HS-27A (cell line): ENCODE results near the gene BHMT2.

Source experiments
- DNase-seq: peaks from one replicate; pipeline ENCODE4 v3.0.0-alpha.2; 2012; ENCODE audit warnings: low read depth, missing footprints

The BHMT2 gene

GRCh38 chr5:79069488-79070349 lies at the start of gene BHMT2, which contains the start of gene DMGDH:
TSS of gene BHMT2 (plus strand) at chr5:79069767. CDS start at chr5:79069783, 16 bp downstream.
TSS of gene DMGDH (minus strand) at chr5:79069674. CDS start at chr5:79069620, 54 bp downstream.
- DNase-seq = no peak

- DNase-seq = peak; percentile 59
Measured at GRCh38 chr5:79020861-79021561, 48.6 kb upstream of the BHMT2 start.

- no peak for DNase-seq
Measured at GRCh38 chr5:79021753-79022152, 47.8 kb upstream of the BHMT2 start.

- no peak for DNase-seq
Measured at GRCh38 chr5:79022771-79023170, 46.8 kb upstream of the BHMT2 start.

GRCh38 chr5:79023348-79023747 lies 46.2 kb upstream of the BHMT2 start:
- no peak for DNase-seq

GRCh38 chr5:79023947-79024346 lies 45.6 kb upstream of the BHMT2 start:
- no peak for DNase-seq

- no peak for DNase-seq
Measured at GRCh38 chr5:79025054-79025472, 44.5 kb upstream of the BHMT2 start.

GRCh38 chr5:79030663-79031484 lies 38.7 kb upstream of the BHMT2 start:
- no peak for DNase-seq

- no peak for DNase-seq
Measured at GRCh38 chr5:79031485-79031867, 38.1 kb upstream of the BHMT2 start.

- no peak for DNase-seq
Measured at GRCh38 chr5:79032031-79032695, 37.4 kb upstream of the BHMT2 start.

GRCh38 chr5:79032782-79033181 lies 36.8 kb upstream of the BHMT2 start:
- no peak for DNase-seq

GRCh38 chr5:79035237-79035636 lies 34.3 kb upstream of the BHMT2 start:
- no peak for DNase-seq

- DNase-seq = no peak
Measured at GRCh38 chr5:79036769-79037168, 32.8 kb upstream of the BHMT2 start.

- DNase-seq = no peak
Measured at GRCh38 chr5:79042188-79042587, 27.4 kb upstream of the BHMT2 start.

- DNase-seq = no peak
Measured at GRCh38 chr5:79047199-79047598, 22.4 kb upstream of the BHMT2 start.

GRCh38 chr5:79048437-79048836 lies 21.1 kb upstream of the BHMT2 start:
- no peak for DNase-seq

- no peak for DNase-seq
Measured at GRCh38 chr5:79050498-79050897, 19.1 kb upstream of the BHMT2 start.

GRCh38 chr5:79053321-79053720 lies 16.2 kb upstream of the BHMT2 start:
- DNase-seq = no peak

- DNase-seq = no peak
Measured at GRCh38 chr5:79055017-79055416, 14.6 kb upstream of the BHMT2 start.

GRCh38 chr5:79056847-79057246 lies 12.7 kb upstream of the BHMT2 start:
- no peak for DNase-seq

- DNase-seq = no peak
Measured at GRCh38 chr5:79059674-79060073, 9.9 kb upstream of the BHMT2 start.

GRCh38 chr5:79062436-79062835 lies 7.1 kb upstream of the BHMT2 start:
- no peak for DNase-seq
